Colonic mucosa (tissue), 4 donors: Measurements from ENCODE around the gene OTX1. TPM values are rescaled to one million over a fixed set of nuclear protein-coding genes. Genes with fewer than 3 reads are reported as not detected.

Experiments
- DNase-seq: peaks from one replicate; pipeline ENCODE4 v3.0.0-alpha.2; 2020
- H3K27ac ChIP-seq: fragments of 200-600 bp; one replicate; pipeline ENCODE4 v1.8.0; 2021
- H3K27me3 ChIP-seq: fragments of 200-600 bp; one replicate; pipeline ENCODE4 v1.8.0; 2021
- H3K36me3 ChIP-seq: fragments of 200-600 bp; one replicate; pipeline ENCODE4 v1.8.0; 2021
- H3K4me1 ChIP-seq: fragments of 200-600 bp; one replicate; pipeline ENCODE4 v1.8.0; 2021; ENCODE audit warnings: mild to moderate bottlenecking
- H3K4me3 ChIP-seq: fragments of 200-600 bp; one replicate; pipeline ENCODE4 v1.8.0; 2021
- H3K9ac ChIP-seq, 2 donors: one replicate each; pipeline ENCODE4 v1.7.0; 2013; ENCODE audit warnings: control low read depth in 2 of 2, low read depth in 2 of 2, low read length in 2 of 2
- H3K9me3 ChIP-seq: fragments of 200-600 bp; one replicate; pipeline ENCODE4 v1.8.0; 2021
- intact Hi-C: fragments of 100-400 bp; cut with DNase I; formaldehyde crosslinking; loops from one replicate; pipeline ENCODE4 v1.14.1; 2022
- total RNA-seq, 2 donors: library from RNA; stranded (reverse); fragmentation: NEBNext Ultra II Directional in 1 of 2; extraction: Animal tissue kit (Norgen Biotek cat#: 25700) in 1 of 2; gene quantifications; one replicate each; pipeline ENCODE4 v1.2.1, GENCODE V29; 2021
- TF ChIP-seq, protein P1 (sequence below): fragments of 200-600 bp; IDR thresholded peaks from one replicate; pipeline ENCODE4 v1.8.0; 2022; ENCODE audit warnings: antibody characterized with exemption, mild to moderate bottlenecking
- donor health status: healthy.
- donor health status: DM: no; HTN: no; CAD: no.
- donor health status: DM: no; HTN: no; CAD: no.

The OTX1 gene
- total RNA-seq, 2 donors from 2014 or later: not detected

- no peak overlapping the region for H3K9ac ChIP-seq
- no peak overlapping the region for H3K4me3 ChIP-seq
- no peak for DNase-seq
- no peaks in the 10 kb centered on the region for H3K4me1 ChIP-seq
- intact Hi-C loops: no loop called here
- TF ChIP-seq, protein P1, sequence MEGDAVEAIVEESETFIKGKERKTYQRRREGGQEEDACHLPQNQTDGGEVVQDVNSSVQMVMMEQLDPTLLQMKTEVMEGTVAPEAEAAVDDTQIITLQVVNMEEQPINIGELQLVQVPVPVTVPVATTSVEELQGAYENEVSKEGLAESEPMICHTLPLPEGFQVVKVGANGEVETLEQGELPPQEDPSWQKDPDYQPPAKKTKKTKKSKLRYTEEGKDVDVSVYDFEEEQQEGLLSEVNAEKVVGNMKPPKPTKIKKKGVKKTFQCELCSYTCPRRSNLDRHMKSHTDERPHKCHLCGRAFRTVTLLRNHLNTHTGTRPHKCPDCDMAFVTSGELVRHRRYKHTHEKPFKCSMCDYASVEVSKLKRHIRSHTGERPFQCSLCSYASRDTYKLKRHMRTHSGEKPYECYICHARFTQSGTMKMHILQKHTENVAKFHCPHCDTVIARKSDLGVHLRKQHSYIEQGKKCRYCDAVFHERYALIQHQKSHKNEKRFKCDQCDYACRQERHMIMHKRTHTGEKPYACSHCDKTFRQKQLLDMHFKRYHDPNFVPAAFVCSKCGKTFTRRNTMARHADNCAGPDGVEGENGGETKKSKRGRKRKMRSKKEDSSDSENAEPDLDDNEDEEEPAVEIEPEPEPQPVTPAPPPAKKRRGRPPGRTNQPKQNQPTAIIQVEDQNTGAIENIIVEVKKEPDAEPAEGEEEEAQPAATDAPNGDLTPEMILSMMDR: no peak
- H3K36me3 ChIP-seq: no peaks in the 10 kb centered on the region
- H3K9me3 ChIP-seq: no peaks in the 10 kb centered on the region
- no peak overlapping the region for H3K27ac ChIP-seq
- no peaks in the 10 kb centered on the region for H3K27me3 ChIP-seq
Measured at GRCh38 chr2:63038034-63038433, 12.6 kb upstream of the OTX1 start.

- Histone ChIP-seq H3K36me3 (no peaks in the 10 kb centered on the region), H3K27me3 (no peaks in the 10 kb centered on the region), H3K4me3 (no peak overlapping the region), H3K9me3 (no peaks in the 10 kb centered on the region), H3K27ac (no peak overlapping the region), H3K4me1 (no peaks in the 10 kb centered on the region), H3K9ac (no peak overlapping the region)
- no peak for DNase-seq
- TF ChIP-seq, protein P1: no peak
- intact Hi-C loops: no loop called here
Measured at GRCh38 chr2:63040586-63040985, 10.0 kb upstream of the OTX1 start.

DNA sequence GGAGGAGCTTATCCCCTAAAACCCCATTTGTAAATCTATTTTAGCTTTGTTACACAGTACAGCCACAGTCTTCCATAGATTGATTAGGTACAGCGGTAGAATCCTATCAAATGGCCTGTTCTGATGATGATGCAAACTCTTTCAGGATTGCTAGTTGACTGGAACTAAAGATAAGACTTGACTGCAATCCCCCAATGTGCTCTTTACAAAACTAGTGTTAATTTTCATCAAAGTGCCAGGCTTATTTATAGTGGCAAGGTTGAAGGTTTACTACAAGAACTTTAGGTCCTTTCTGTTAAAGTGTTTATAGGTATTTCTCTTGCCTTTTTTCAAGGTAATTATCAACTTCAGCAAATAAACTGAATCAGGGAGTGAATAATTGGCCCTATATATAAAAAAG, 9.0 kb upstream of the OTX1 start:
- no peak overlapping the region for H3K27ac ChIP-seq
- H3K36me3 ChIP-seq: no peaks in the 10 kb centered on the region
- no peaks in the 10 kb centered on the region for H3K27me3 ChIP-seq
- no peak overlapping the region for H3K4me3 ChIP-seq
- TF ChIP-seq, protein P1: no peak
- intact Hi-C loops: no loop called here
- DNase-seq: no peak
- H3K9me3 ChIP-seq: no peaks in the 10 kb centered on the region
- H3K4me1 ChIP-seq: no peaks in the 10 kb centered on the region
- no peak overlapping the region for H3K9ac ChIP-seq

DNA sequence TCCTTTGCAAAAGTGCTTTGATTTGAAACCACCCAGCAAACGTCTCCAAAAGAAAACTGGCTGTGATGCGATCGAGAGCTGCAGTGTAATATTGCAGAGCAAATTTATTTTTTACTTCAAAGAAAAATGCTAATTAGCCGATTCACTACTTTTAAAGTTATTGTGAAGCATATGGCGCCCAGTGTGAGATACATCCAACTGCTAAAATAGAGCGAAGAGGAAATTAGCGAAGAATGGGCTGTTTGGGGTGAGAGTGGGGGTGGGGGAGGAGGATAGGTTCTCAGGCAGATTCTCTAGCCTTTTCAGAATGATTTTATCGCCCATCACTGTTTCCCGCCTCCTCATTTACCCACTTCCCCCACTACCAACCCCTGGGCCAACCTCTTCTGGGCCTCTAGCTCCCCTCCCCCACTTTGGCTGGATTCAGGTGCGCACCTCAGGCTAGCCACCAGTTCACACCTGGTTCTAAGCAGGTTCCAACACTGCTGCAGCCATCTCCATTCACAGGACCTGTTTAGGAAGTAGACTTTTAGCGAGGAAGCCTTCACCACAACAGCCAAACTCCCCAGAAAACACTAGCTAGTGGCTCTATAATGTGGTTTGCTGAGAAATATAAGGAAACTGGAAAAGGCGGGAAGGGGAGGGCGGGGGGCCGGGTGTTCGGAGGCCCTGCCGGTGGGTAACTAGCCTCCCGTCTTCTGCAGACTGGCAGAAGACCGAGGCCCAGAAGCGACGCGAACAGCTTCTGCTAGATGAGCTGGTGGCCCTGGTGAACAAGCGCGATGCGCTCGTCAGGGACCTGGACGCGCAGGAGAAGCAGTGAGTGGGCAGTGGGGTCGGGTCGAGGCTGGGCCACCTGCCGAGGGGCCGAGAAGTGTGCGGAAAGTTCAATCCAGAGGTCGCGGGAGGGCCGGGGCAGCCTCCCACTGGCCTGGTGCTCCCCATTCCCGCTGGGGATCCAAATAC, 6.0 kb upstream of the OTX1 start:
- DNase-seq: no peak
- Histone ChIP-seq H3K4me1 (peaks cover 22% of the 10 kb centered on the region), H3K27me3 (peaks cover 27% of the 10 kb centered on the region), H3K9ac (no peak overlapping the region), H3K36me3 (no peaks in the 10 kb centered on the region), H3K4me3 (no peak overlapping the region), H3K27ac (no peak overlapping the region), H3K9me3 (no peaks in the 10 kb centered on the region)
- intact Hi-C loops: no loop called here
- TF ChIP-seq, protein P1: no peak

- H3K4me1 ChIP-seq: peaks cover 28% of the 10 kb centered on the region
- no peak overlapping the region for H3K9ac ChIP-seq
- TF ChIP-seq, protein P1: no peak
- no peak overlapping the region for H3K27ac ChIP-seq
- H3K9me3 ChIP-seq: no peaks in the 10 kb centered on the region
- DNase-seq: no peak
- H3K4me3 ChIP-seq: no peak overlapping the region
- peaks cover 46% of the 10 kb centered on the region for H3K27me3 ChIP-seq
- no peaks in the 10 kb centered on the region for H3K36me3 ChIP-seq
- intact Hi-C loops: no loop called here
Measured at GRCh38 chr2:63046552-63046951, 4.1 kb upstream of the OTX1 start.
